ENCODE results near the gene C2orf68.

DNA sequence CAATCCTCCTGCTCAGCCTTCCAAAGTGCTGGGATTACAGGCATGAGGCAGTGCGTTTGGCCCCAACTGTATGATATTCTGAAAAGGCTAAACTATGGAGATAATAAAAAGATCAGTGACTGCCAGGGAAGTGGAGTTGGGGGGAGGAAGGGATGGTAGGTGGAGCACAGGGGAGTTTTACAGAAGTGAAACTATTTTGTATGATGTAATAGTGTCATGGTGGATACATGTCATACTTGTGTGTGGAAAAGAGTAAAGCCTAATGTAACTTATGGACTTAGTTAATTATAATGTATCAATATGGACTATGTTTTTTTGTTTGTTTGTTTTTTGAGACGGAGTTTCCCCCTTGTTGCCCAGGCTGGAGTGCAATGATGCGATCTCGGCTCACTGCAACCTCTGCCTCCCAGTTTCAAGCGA lies 47.7 kb downstream of the C2orf68 start:
- TF ChIP-seq ZFP3 (CRISPR knock-in tag; IDR thresholded peaks at IDR 0.05) (no peak), GLIS3 (CRISPR knock-in tag; IDR thresholded peaks at IDR 0.05) (no peak), RARB (CRISPR knock-in tag; IDR thresholded peaks at IDR 0.05) (no peak), ZNF8 (CRISPR knock-in tag; IDR thresholded peaks at IDR 0.05) (no peak), ARNTL (CRISPR knock-in tag; IDR thresholded peaks at IDR 0.05; ENCODE audit: borderline replicate concordance, low read depth) (no peak), ZNF565 (CRISPR knock-in tag; conservative IDR thresholded peaks at IDR 0.05; ENCODE audit: low read depth) (no peak), CSDC2 (CRISPR knock-in tag; IDR thresholded peaks at IDR 0.05) (no peak), PPARA (CRISPR knock-in tag; IDR thresholded peaks at IDR 0.05; ENCODE audit: borderline replicate concordance) (no peak), ESRRG (CRISPR knock-in tag; IDR thresholded peaks at IDR 0.05) (no peak)
- TF ChIP-seq, protein P1, sequence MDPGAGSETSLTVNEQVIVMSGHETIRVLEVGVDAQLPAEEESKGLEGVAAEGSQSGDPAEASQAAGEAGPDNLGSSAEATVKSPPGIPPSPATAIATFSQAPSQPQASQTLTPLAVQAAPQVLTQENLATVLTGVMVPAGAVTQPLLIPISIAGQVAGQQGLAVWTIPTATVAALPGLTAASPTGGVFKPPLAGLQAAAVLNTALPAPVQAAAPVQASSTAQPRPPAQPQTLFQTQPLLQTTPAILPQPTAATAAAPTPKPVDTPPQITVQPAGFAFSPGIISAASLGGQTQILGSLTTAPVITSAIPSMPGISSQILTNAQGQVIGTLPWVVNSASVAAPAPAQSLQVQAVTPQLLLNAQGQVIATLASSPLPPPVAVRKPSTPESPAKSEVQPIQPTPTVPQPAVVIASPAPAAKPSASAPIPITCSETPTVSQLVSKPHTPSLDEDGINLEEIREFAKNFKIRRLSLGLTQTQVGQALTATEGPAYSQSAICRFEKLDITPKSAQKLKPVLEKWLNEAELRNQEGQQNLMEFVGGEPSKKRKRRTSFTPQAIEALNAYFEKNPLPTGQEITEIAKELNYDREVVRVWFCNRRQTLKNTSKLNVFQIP (CRISPR knock-in tag; IDR thresholded peaks at IDR 0.05; ENCODE audit: borderline replicate concordance, low read depth), result no peak

All from SK-N-SH treated with all-trans-retinoic acid at 6 μM for 48 hours (cell line).